Heart right ventricle (tissue), 16 donors: ENCODE results near the gene WDR86. TPM values are rescaled to one million over a fixed set of nuclear protein-coding genes. Genes with fewer than 3 reads are reported as not detected.

Experiments
- ATAC-seq, 8 donors: fragments of 200-7000 bp; cut with Tn5 transposase; one replicate each; pipeline ENCODE4 v1.9.1; 2020; ENCODE audit warnings: mild to moderate bottlenecking in 8 of 8, moderate library complexity in 8 of 8, moderate number of reproducible peaks in 1 of 8
- DNase-seq, 2 donors: peaks; one replicate each; pipeline ENCODE4 v3.0.0-alpha.2; 2020
- H3K27ac ChIP-seq, 10 donors: fragments of 200-600 bp; sonication (generic) in 2 of 10; one replicate each; pipeline versions ENCODE4 v1.5.0 to v1.8.0; 2020 to 2022; ENCODE audit warnings: mild to moderate bottlenecking in 3 of 10
- H3K27me3 ChIP-seq, 7 donors: fragments of 200-600 bp; one replicate each; pipeline ENCODE4 v1.8.0; 2021 to 2022; ENCODE audit warnings: mild to moderate bottlenecking in 2 of 7
- H3K36me3 ChIP-seq, 9 donors: fragments of 200-600 bp; sonication (generic) in 1 of 9; one replicate each; pipeline versions ENCODE4 v1.5.0 to v1.8.0; 2020 to 2022; ENCODE audit warnings: mild to moderate bottlenecking in 2 of 9
- H3K4me1 ChIP-seq, 9 donors: fragments of 200-600 bp; sonication (generic) in 1 of 9; one replicate each; pipeline versions ENCODE4 v1.5.0 to v1.8.0; 2020 to 2022; ENCODE audit warnings: mild to moderate bottlenecking in 4 of 9
- H3K4me3 ChIP-seq, 10 donors: fragments of 200-600 bp; sonication (generic) in 2 of 10; one replicate each; pipeline versions ENCODE4 v1.5.0 to v1.8.0; 2020 to 2022; ENCODE audit warnings: mild to moderate bottlenecking in 7 of 10, moderate library complexity in 2 of 10
- H3K9me3 ChIP-seq, 11 donors: fragments of 200-600 bp in 10 of 11; sonication (generic) in 2 of 11; one replicate each; pipeline versions ENCODE4 v1.5.0 to v1.8.0; 2013 to 2022; ENCODE audit warnings: mild to moderate bottlenecking in 2 of 11, control low read depth in 1 of 11, moderate library complexity in 1 of 11
- CTCF ChIP-seq, 9 donors: fragments of 200-600 bp; sonication (generic) in 2 of 9; IDR thresholded peaks; one replicate each; pipeline versions ENCODE4 v1.5.0 to v1.8.0; 2021 to 2022; ENCODE audit warnings: antibody characterized with exemption in 9 of 9, mild to moderate bottlenecking in 5 of 9, moderate library complexity in 1 of 9
- WGBS, 2 donors: extraction: QIAGEN DNeasy Blood & Tissue Kit; methylation state at CpG; one replicate each; pipeline ENCODE4 v1.1.7; 2013; ENCODE audit warnings: inconsistent platforms in 1 of 2; 5-methylcytosine and 5-hydroxymethylcytosine counted together
- intact Hi-C, 10 donors: fragments of 100-400 bp; cut with DNase I; formaldehyde crosslinking; loops; one replicate each; pipeline versions ENCODE4 v1.11.1 to v1.14.2; 2022
- polyA plus RNA-seq, 2 donors: library from polyadenylated mRNA; stranded (reverse); fragments of 200-250 nt; gene quantifications; one replicate each; pipeline ENCODE4 v1.2.3, GENCODE V29; 2013
- total RNA-seq, 10 donors: library from RNA; stranded (reverse); fragmentation: NEBNext Ultra II Directional in 3 of 10; extraction: Animal tissue kit (Norgen Biotek cat#: 25700) in 3 of 10; gene quantifications; one replicate each; pipeline versions ENCODE4 v1.2.1 to v1.2.4, GENCODE V29; 2021 to 2023
- donor health status: Arrhythmogenic right ventricular cardiomyopathy.
- donor health status: ischemic (EF 13 %, LVEDD 7.1; RV severe dilation, severe dysfunction).
- donor health status: healthy with polysubstance abuse.
- donor health status: DM: no; HTN: yes; CAD: no.
- donor health status: DM: no; HTN: no; CAD: no.
- donor health status: ischemic (EF 25% LVEDD 6.9; RV normal size, moderate dysfunction).
- donor health status: ischemic (EF 25% LVEDD 5.7; RV mildly dilated, moderate dysfunction).
- donor health status: healthy.
- donor health status: DM: yes; HTN: yes; CAD: no.
- donor health status: Ischemic cardiomyopathy.
- donor health status: ischemic (EF 35%, LVEDD 5.7; RV mildly dilated, moderate dysfunction).
- donor health status: nonischemic (EF 11% LVEDD 7.7; RV severe dilation, severe dysfunction).
- donor health status: DM: yes; HTN: yes; CAD: no.
- donor health status: PGD.
- donor health status: ischemic (EF 29% LVEDD 5.4; RV normal size, mild dysfunction).
- donor health status: nonischemic (EF 23%, LVEDD 6.1; RV moderate dilation, normal function).

The WDR86 gene
- total and polyA plus RNA-seq, 12 donors = 0.15 to 0.52 (median 0.25) TPM; not detected in 3

GRCh38 chr7:151452680-151453325, 43.0 kb upstream of the WDR86 start:
- TF ChIP-seq CTCF (IDR thresholded peaks at IDR 0.05) = no peak
- no peak for DNase-seq
- Histone ChIP-seq H3K36me3 (no peaks in the 10 kb centered on the region), H3K9me3 (no peaks in the 10 kb centered on the region), H3K4me3 (no peak overlapping the region), H3K4me1 (peaks cover 0 to 12% (median 5%) of the 10 kb centered on the region in 9 donors), H3K27me3 (no peaks in the 10 kb centered on the region), H3K27ac (no peak overlapping the region)
- intact Hi-C loops = loop anchor here in 3 of 10 donors (10.0 kb wide), 2 partner anchors 172 to 302 kb away; no protein-coding TSS in a partner anchor
- WGBS, 2 donors = 87% methylated on average over 15 of the region's 15 CpGs
- ATAC-seq = no peak

- Histone ChIP-seq H3K27me3 (no peaks in the 10 kb centered on the region), H3K4me1 (peaks cover 0 to 13% (median 5%) of the 10 kb centered on the region in 9 donors), H3K27ac (no peak overlapping the region), H3K4me3 (no peak overlapping the region), H3K36me3 (no peaks in the 10 kb centered on the region), H3K9me3 (no peaks in the 10 kb centered on the region)
- intact Hi-C loops = loop anchor here in 3 of 10 donors (10.0 kb wide), 2 partner anchors 173 to 303 kb away; no protein-coding TSS in a partner anchor
- 86 to 88% methylated on average over 23 of the region's 23 CpGs for WGBS, 2 donors
- TF ChIP-seq CTCF (IDR thresholded peaks at IDR 0.05) = no peak
- no peak for DNase-seq
- ATAC-seq = no peak
Observed at GRCh38 chr7:151451626-151452571, 42.1 kb upstream of the WDR86 start.

- Histone ChIP-seq H3K4me3 (no peak overlapping the region), H3K27ac (no peak overlapping the region), H3K9me3 (no peaks in the 10 kb centered on the region), H3K4me1 (peaks cover 0 to 13% (median 4%) of the 10 kb centered on the region in 9 donors), H3K36me3 (no peaks in the 10 kb centered on the region), H3K27me3 (no peaks in the 10 kb centered on the region)
- 82 to 91% methylated on average over 5 of the region's 5 CpGs for WGBS, 2 donors
- intact Hi-C loops = loop anchor here in 3 of 10 donors (10.0 kb wide), 2 partner anchors 174 to 304 kb away; no protein-coding TSS in a partner anchor
- TF ChIP-seq CTCF (IDR thresholded peaks at IDR 0.05) = no peak
- ATAC-seq (no peak), DNase-seq (no peak)
Observed at GRCh38 chr7:151451156-151451555, 41.3 kb upstream of the WDR86 start.

GRCh38 chr7:151449990-151450389, 40.2 kb upstream of the WDR86 start:
- intact Hi-C loops = loop anchor here in 9 of 10 donors (2.0 to 10.0 kb wide), 8 partner anchors 81 to 307 kb away; no protein-coding TSS in a partner anchor
- TF ChIP-seq CTCF (IDR thresholded peaks at IDR 0.05) = no peak
- H3K4me3 ChIP-seq = no peak overlapping the region
- H3K27me3 ChIP-seq = no peaks in the 10 kb centered on the region
- 87 to 89% methylated on average over 9 of the region's 9 CpGs for WGBS, 2 donors
- ATAC-seq (no peak), DNase-seq (no peak)
- H3K36me3 ChIP-seq = no peaks in the 10 kb centered on the region
- H3K27ac ChIP-seq = no peak overlapping the region
- peaks cover 0 to 13% (median 4%) of the 10 kb centered on the region in 9 donors for H3K4me1 ChIP-seq
- no peaks in the 10 kb centered on the region for H3K9me3 ChIP-seq
